Measurements from ENCODE around the gene HOXD12.

Gene HOXD12

GRCh38 chr2:176138526-176138922 lies 38.9 kb downstream of the HOXD12 start:
- Histone ChIP-seq H2AFZ (ENCODE audit: low read length) (no peak overlapping the region), H3K4me3 (ENCODE audit: low read length) (no peak overlapping the region), H3K9me3 (replicated peaks; ENCODE audit: insufficient read depth, low read length) (no peaks in the 10 kb centered on the region), H3K27me3 (replicated peaks; ENCODE audit: insufficient read depth, low read length) (0 out of 2 replicates have a peak, but pooled peaks cover 6% of the 10 kb centered on the region), H3K4me1 (ENCODE audit: low read length) (peaks cover 13% of the 10 kb centered on the region), H3K9me2 (replicated peaks; ENCODE audit: insufficient read depth, low read length) (no peaks in the 10 kb centered on the region), H3K9ac (ENCODE audit: low read length) (no peak overlapping the region), H3F3A (ENCODE audit: insufficient read depth, low read length) (no peaks in the 10 kb centered on the region), H3K36me3 (replicated peaks; ENCODE audit: insufficient read depth, low read length) (no peaks in the 10 kb centered on the region), H3K79me2 (ENCODE audit: low read length) (no peaks in the 10 kb centered on the region), H3K27ac (ENCODE audit: low read length) (no peak overlapping the region), H4K20me1 (ENCODE audit: insufficient read depth, low read length) (no peaks in the 10 kb centered on the region), H3K4me2 (ENCODE audit: low read depth, low read length) (no peak overlapping the region)
- TF ChIP-seq, protein P1, sequence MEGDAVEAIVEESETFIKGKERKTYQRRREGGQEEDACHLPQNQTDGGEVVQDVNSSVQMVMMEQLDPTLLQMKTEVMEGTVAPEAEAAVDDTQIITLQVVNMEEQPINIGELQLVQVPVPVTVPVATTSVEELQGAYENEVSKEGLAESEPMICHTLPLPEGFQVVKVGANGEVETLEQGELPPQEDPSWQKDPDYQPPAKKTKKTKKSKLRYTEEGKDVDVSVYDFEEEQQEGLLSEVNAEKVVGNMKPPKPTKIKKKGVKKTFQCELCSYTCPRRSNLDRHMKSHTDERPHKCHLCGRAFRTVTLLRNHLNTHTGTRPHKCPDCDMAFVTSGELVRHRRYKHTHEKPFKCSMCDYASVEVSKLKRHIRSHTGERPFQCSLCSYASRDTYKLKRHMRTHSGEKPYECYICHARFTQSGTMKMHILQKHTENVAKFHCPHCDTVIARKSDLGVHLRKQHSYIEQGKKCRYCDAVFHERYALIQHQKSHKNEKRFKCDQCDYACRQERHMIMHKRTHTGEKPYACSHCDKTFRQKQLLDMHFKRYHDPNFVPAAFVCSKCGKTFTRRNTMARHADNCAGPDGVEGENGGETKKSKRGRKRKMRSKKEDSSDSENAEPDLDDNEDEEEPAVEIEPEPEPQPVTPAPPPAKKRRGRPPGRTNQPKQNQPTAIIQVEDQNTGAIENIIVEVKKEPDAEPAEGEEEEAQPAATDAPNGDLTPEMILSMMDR (IDR thresholded peaks at IDR 0.05; ENCODE audit: low read length), result no peak
- TF ChIP-seq EZH2phosphoT487 (IDR thresholded peaks at IDR 0.05; ENCODE audit: low read length) (no peak), EZH2 (optimal IDR thresholded peaks at IDR 0.05; ENCODE audit: low read depth, low read length) (no peak)
- no peak for DNase-seq

DNA sequence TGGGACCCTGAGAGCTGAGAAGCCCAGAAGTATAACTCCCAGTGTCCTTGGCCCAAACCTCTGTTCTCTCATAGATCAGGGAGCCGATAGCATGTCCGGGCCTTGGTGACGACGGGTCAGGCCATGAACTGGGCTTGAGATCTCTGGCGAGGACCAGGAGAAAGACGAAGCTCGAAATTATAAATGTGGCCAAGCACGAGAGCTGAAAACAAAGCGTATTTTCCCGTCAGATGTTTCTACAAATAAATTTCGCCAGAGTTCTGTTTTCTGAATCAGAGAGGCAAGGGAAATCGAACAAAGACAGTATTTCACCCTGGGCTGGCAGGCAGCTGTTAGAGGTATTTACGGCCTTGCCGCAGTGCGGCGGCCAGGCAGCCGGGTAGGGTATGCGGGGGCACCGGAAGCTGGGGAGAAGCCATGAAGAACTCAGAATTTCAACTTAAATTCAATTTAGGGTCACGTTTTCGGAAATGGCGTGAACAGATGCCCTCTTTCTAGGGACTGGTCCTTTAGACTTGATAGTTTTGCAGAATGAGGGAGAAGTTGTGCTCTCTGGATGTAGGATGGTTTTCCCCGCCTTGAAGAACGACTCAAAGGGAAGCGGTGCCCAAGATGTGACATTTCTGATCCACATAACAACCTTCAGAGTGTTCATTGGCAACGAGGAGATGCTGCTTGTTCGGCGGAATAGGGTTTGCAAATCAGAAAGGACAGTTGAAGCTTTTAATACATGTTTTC lies 39.5 kb downstream of the HOXD12 start:
- TF ChIP-seq EZH2phosphoT487 (IDR thresholded peaks at IDR 0.05; ENCODE audit: low read length) (no peak), EZH2 (optimal IDR thresholded peaks at IDR 0.05; ENCODE audit: low read depth, low read length) (no peak)
- TF ChIP-seq, protein P1 (IDR thresholded peaks at IDR 0.05; ENCODE audit: low read length), result no peak
- peaks cover 13% of the 10 kb centered on the region for H3K4me1 ChIP-seq (ENCODE audit: low read length)
- H3K36me3 ChIP-seq (replicated peaks; ENCODE audit: insufficient read depth, low read length), result no peaks in the 10 kb centered on the region
- no peaks in the 10 kb centered on the region for H4K20me1 ChIP-seq (ENCODE audit: insufficient read depth, low read length)
- no peak for DNase-seq
- H3K79me2 ChIP-seq (ENCODE audit: low read length), result no peaks in the 10 kb centered on the region
- H2AFZ ChIP-seq (ENCODE audit: low read length), result no peak overlapping the region
- H3K9ac ChIP-seq (ENCODE audit: low read length), result no peak overlapping the region
- H3K27me3 ChIP-seq (replicated peaks; ENCODE audit: insufficient read depth, low read length), result 0 out of 2 replicates have a peak, but pooled peaks cover 6% of the 10 kb centered on the region
- H3K4me2 ChIP-seq (ENCODE audit: low read depth, low read length), result no peak overlapping the region
- H3K27ac ChIP-seq (ENCODE audit: low read length), result no peak overlapping the region
- H3K9me2 ChIP-seq (replicated peaks; ENCODE audit: insufficient read depth, low read length), result no peaks in the 10 kb centered on the region
- no peaks in the 10 kb centered on the region for H3F3A ChIP-seq (ENCODE audit: insufficient read depth, low read length)
- no peaks in the 10 kb centered on the region for H3K9me3 ChIP-seq (replicated peaks; ENCODE audit: insufficient read depth, low read length)
- no peak overlapping the region for H3K4me3 ChIP-seq (ENCODE audit: low read length)

GRCh38 chr2:176139661-176140512 lies 40.3 kb downstream of the HOXD12 start:
- TF ChIP-seq EZH2 (optimal IDR thresholded peaks at IDR 0.05; ENCODE audit: low read depth, low read length), result no peak
- TF ChIP-seq, protein P1 (IDR thresholded peaks at IDR 0.05; ENCODE audit: low read length), result no peak
- Histone ChIP-seq H3K27ac (ENCODE audit: low read length) (no peak overlapping the region), H3K27me3 (replicated peaks; ENCODE audit: insufficient read depth, low read length) (0 out of 2 replicates have a peak, but pooled peaks cover 3% of the 10 kb centered on the region), H3K9ac (ENCODE audit: low read length) (peak overlapping the region; percentile 52; the same call in 1 of the 2 replicates), H3F3A (ENCODE audit: insufficient read depth, low read length) (no peaks in the 10 kb centered on the region), H2AFZ (ENCODE audit: low read length) (peak overlapping the region; percentile 88), H3K36me3 (replicated peaks; ENCODE audit: insufficient read depth, low read length) (no peaks in the 10 kb centered on the region), H3K4me2 (ENCODE audit: low read depth, low read length) (peak overlapping the region; percentile 57), H3K4me3 (ENCODE audit: low read length) (peak overlapping the region; percentile 74), H3K79me2 (ENCODE audit: low read length) (no peaks in the 10 kb centered on the region), H3K9me3 (replicated peaks; ENCODE audit: insufficient read depth, low read length) (no peaks in the 10 kb centered on the region), H4K20me1 (ENCODE audit: insufficient read depth, low read length) (no peaks in the 10 kb centered on the region), H3K9me2 (replicated peaks; ENCODE audit: insufficient read depth, low read length) (no peaks in the 10 kb centered on the region), H3K4me1 (ENCODE audit: low read length) (peaks cover 13% of the 10 kb centered on the region)
- DNase-seq, result no peak

All from MM.1S (cell line).